Right ventricle myocardium inferior (tissue), 1 donor: ENCODE results near the gene CSNK1G1. TPM values are rescaled to one million over a fixed set of nuclear protein-coding genes. Genes with fewer than 3 reads are reported as not detected.
"Not testable (repeated sequence)": the region's sequence is repeated elsewhere in the genome, so short reads cannot be mapped to it uniquely, and the experiment has no call there.

Experiments
- ATAC-seq: fragments of 200-7000 bp; cut with Tn5 transposase; one replicate; pipeline ENCODE4 v1.9.1; 2020; ENCODE audit warnings: mild to moderate bottlenecking, moderate library complexity
- DNase-seq: peaks from one replicate; pipeline ENCODE4 v3.0.0; 2021; ENCODE audit errors: missing footprints
- intact Hi-C: fragments of 100-400 bp; cut with DNase I; formaldehyde crosslinking; loops from one replicate; pipeline ENCODE4 v1.11.0; 2022
- total RNA-seq: library from RNA; stranded (reverse); fragmentation: NEBNext Ultra II Directional; extraction: Animal tissue kit (Norgen Biotek cat#: 25700); gene quantifications from one replicate; pipeline ENCODE4 v1.2.1, GENCODE V29; 2021
- donor health status: DM: no; HTN: yes; CAD: no; lungs with severe emphysema.

CSNK1G1 gene
- total RNA-seq, 1 donor from 2014 or later: 5.5 TPM

- intact Hi-C loops: no loop called here
- ATAC-seq: no peak
Measured at GRCh38 chr15:64315216-64315615, 40.8 kb downstream of the CSNK1G1 start.

DNA sequence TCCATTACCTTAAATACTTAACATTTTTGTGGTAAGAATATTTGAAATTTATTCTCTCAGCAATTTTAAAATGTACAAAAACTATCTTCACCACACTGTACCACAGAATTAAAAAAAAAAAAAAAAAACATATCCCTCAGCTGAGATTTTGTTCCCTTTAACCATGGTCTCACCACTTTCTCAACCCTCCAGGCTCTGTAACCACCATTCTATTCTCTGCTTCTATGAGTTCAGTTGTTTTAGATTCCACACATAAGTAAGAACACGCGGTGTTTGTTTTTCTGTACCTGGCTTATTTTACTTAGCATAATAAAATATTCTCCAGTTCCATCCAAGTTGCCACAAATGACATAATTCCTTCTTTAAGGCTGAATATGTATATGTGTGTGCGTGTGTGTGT is 41.5 kb downstream of the CSNK1G1 start:
- ATAC-seq (no peak), DNase-seq (no peak)
- intact Hi-C loops: no loop called here

More at GRCh38 chr15:64315216-64315615, 40.8 kb downstream of the CSNK1G1 start:
- DNase-seq: no peak

- DNase-seq (no peak), ATAC-seq (no peak)
- intact Hi-C loops: no loop called here
Measured at GRCh38 chr15:64311566-64311965, 44.4 kb downstream of the CSNK1G1 start.

DNA sequence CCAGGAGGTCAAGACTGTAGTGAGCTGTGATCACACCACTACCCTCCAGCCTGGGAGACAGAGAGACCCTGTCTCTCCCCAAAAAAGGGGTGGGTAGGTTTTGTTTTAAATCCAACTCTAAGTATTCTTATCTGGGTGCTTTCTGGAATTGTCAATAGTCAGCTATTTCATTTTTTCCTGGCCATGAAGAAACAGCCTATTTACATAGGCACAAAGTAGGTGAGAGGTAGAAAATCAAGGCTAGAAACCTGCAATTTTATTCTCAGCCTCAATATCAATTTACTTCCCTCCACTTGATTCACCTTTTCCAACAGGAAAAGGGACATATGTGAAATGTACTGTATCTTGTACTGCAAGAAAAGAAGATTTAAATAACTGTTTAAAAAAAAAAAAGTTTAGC is 45.9 kb downstream of the CSNK1G1 start:
- no peak for ATAC-seq
- no peak for DNase-seq
- intact Hi-C loops: no loop called here

DNA sequence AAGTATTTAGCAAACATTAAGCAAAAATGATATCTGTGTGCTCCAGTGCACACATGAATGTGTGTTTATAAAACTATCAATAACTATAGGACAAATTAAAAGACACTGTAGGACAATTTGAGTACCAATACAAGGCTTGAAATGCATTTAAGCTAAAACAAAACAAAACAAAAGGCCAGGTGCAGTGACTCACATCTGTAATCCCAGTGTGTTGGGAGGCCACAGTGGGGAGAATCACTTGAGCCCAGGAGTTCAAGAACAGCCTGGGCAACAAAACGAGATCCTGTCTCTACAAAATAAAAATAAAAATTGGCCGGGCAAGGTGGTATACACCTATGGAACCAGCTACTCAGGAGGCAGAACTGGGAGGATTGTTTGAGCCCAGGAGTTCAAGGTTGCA is 50.7 kb downstream of the CSNK1G1 start:
- no peak for ATAC-seq
- DNase-seq: no peak
- intact Hi-C loops: no loop called here

DNA sequence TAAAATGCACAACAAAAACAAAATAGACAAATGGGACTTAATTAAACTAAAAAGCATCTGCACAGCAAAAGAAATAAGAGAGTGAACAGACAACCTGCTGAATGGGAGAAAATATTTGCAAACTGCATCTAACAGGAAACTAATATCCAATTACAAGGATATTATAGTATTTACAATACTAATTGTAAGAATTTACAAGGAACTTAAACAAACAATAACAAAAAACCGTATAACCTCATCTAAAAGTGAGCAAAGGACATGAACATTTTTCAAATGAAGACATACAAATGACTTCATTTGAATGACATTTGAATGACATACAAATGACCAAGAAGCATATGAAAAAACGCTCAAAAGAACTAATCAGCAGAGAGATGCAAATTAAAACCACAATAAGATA is 66.4 kb downstream of the CSNK1G1 start:
- ATAC-seq (no peak), DNase-seq (no peak)
- intact Hi-C loops: no loop called here

DNA sequence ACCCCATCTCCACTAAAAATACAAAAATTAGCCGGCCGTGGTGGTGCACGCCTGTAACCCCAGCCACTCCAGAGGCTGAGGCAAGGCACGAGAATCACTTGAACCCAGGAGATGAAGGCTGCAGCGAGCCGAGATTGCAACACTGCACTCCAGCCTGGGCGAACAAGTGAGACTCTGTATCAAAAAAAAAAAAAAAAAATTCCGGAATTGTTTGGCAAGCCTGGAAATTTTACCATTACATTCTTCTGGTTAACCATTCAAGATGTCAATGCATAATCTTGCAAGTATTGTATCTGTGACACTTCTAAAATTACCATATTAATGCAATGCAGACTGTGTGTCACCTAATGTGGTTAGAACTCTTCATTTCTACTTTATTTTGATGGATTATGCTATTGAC is 67.0 kb downstream of the CSNK1G1 start:
- no peak for ATAC-seq
- DNase-seq: no peak
- intact Hi-C loops: no loop called here

- intact Hi-C loops: no loop called here
- ATAC-seq: no peak
- DNase-seq: no peak
Measured at GRCh38 chr15:64288577-64288976, 67.4 kb downstream of the CSNK1G1 start.

DNA sequence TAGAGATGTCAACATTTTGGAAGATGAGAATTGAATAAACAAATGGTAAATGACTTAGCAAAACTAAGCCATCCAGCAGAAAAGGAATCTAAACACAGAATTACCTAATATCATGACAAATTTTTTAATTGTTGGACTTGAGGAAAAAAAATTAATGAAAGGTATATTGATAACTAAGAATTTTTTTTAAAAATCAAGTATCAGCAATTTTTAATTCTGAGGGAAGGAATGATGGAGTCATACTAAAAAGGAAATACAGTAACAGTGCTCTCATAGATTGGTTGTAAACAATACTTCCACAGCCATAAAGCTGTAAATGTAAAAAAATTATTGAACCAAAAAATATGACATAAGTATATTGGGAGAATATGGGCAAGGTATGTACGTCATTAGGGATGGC is 68.0 kb downstream of the CSNK1G1 start:
- ATAC-seq (no peak), DNase-seq (no peak)
- intact Hi-C loops: no loop called here

- no peak for ATAC-seq
- intact Hi-C loops: no loop called here
- no peak for DNase-seq
Measured at GRCh38 chr15:64286473-64286872, 69.5 kb downstream of the CSNK1G1 start.

- intact Hi-C loops: no loop called here
Measured at GRCh38 chr15:64285871-64286270, 70.1 kb downstream of the CSNK1G1 start.

GRCh38 chr15:64285150-64285549 is 70.8 kb downstream of the CSNK1G1 start:
- no peak for DNase-seq
- intact Hi-C loops: no loop called here
- ATAC-seq: no peak

More at GRCh38 chr15:64285871-64286270, 70.1 kb downstream of the CSNK1G1 start:
- DNase-seq (no peak), ATAC-seq (no peak)

GRCh38 chr15:64284042-64284441 is 71.9 kb downstream of the CSNK1G1 start:
- intact Hi-C loops: no loop called here
- no peak for DNase-seq
- no peak for ATAC-seq

GRCh38 chr15:64282701-64283100 is 73.3 kb downstream of the CSNK1G1 start:
- ATAC-seq (no peak), DNase-seq (no peak)
- intact Hi-C loops: no loop called here

DNA sequence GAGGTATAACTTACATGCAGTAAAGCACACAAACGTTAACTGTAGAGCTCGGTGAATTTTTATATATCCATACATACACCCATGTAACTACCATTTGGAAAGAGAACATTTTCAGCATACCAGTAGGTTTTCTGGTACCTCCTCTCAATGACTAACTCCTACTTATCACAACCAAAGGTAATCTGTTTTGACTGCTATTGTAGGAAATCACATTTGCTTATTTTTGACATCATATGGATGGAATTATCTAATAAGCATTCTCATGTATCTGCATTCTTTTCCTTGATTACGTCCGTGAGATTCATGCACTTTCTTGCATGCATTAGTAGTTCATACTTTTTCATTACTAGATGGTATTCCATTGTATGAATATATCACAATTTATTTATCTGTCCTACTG is 76.8 kb downstream of the CSNK1G1 start:
- DNase-seq (no peak), ATAC-seq (no peak)
- intact Hi-C loops: no loop called here

- no peak for ATAC-seq
- intact Hi-C loops: no loop called here
- no peak for DNase-seq
Measured at GRCh38 chr15:64275934-64276333, 80.0 kb downstream of the CSNK1G1 start.

DNA sequence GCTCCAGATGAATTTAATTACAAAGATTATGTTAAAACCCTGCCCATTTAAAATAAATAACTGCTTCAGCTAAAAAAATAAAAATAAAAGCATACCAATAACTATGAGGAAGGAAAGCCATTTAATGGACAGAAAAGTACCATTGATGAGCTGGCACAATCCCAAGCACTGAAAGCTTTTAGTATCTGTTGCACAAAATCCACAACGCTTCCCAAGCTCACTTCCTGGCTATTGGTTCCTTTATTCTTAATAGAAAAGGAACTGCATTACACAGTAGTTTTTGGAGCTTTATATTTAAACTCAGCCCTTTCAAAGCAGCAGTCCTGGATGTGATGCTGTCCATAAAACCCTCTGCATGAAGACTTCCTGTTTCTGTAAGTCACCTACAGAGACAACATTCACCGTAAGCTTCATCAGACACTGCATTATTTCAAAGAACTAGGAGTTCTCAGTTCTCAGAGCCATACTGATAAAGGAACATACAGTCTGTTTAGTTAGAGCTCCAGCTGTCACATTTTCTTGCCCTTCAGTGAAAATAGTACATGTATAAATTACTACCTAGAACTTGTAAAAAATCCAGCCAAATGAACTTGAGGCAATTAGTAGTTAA is 81.5 kb downstream of the CSNK1G1 start:
- intact Hi-C loops: no loop called here
- ATAC-seq: no peak
- DNase-seq: no peak

GRCh38 chr15:64267331-64267973 is 88.5 kb downstream of the CSNK1G1 start:
- no peak for ATAC-seq
- no peak for DNase-seq
- intact Hi-C loops: no loop called here

DNA sequence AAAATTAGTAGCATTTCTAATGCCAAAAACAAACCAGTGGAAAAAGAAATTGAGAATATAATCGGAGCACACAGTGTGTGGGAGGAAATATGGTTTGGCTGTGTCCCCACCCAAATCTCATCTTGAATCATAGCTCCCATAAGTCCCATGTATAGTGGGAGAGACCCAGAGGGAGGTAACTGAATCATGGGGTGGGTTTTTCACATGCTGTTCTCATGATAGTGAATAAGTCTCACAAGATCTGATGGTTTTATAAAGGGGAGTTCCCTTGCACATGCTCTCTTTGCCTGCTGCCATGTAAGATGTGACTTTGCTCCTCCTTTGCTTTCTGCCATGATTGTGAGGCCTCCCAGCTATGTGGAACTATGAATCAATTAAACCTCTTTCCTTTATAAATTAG is 90.8 kb downstream of the CSNK1G1 start:
- intact Hi-C loops, ATAC-seq, DNase-seq: not testable (repeated sequence)

DNA sequence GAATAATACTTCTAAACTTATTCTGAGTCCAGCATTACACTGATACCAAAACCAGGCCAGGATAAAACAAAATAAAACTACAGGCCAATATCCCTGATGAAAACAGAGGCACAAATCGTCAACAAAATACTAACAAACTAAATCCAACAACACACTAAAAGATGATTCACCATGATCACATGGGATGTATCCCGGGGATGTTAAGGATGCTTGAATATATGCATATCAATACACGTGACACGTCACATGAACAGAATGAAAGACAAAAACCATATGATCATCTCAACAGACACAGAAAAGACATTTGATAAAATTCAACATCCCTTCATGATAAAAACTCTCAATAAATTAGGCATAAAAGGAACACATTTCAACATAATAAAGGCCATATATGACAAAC is 91.5 kb downstream of the CSNK1G1 start:
- intact Hi-C loops: no loop called here
- no peak for DNase-seq
- no peak for ATAC-seq

GRCh38 chr15:64263567-64263966 is 92.4 kb downstream of the CSNK1G1 start:
- intact Hi-C loops: no loop called here
- no peak for DNase-seq
- no peak for ATAC-seq
